RWPE1 (cell line): Measurements from ENCODE around the gene MED13L.
A peak's percentile ranks its signal among the peaks of the same experiment; 100 is the strongest.

ENCODE experiments used
- CTCF ChIA-PET: fragments of 350-600 bp; sonication (Branson Sonifier 250); formaldehyde crosslinking; extraction: SDS; loops from one replicate; lab custom pipeline; 2021; lab: Yijun Ruan, JAX
- POLR2A ChIA-PET: fragments of 400-600 bp; formaldehyde crosslinking; extraction: SDS; loops from one replicate; lab custom pipeline; 2020; ENCODE audit warnings: antibody characterized with exemption; ENCODE audit not compliant: low non-redundant PET; lab: Yijun Ruan, JAX
- DNase-seq: peaks from one replicate; pipeline ENCODE4 v3.0.0; 2012; ENCODE audit warnings: low spot score
- H3K27ac ChIP-seq: fragments of 450-650 bp; 2 replicates; pipeline ENCODE4 v1.5.1; 2017
- TF ChIP-seq, protein P1 (sequence below): fragments of 450-650 bp; conservative IDR thresholded peaks from 2 replicates; pipeline ENCODE4 v1.5.1; 2017; ENCODE audit warnings: low read depth, mild to moderate bottlenecking

Gene MED13L

DNA sequence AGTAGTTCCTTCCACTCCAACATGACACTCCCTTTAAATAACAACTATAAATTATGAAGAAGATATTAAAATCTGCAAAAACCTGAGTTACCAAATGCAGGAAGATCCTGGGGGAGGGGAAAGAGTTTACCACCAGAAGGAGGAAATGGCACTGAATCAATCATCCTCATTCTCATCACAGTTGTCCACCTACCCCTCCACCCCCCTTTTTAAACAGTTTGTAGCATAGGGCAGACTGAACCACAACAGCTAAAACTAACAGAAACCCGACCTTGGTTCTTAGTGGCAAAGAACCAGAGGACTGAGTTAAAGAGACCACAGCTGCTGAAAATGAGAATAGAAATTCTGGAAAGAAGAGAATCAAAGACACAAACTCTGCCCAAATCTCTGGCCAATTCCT is 189.5 kb downstream of the MED13L start:
- TF ChIP-seq, protein P1, sequence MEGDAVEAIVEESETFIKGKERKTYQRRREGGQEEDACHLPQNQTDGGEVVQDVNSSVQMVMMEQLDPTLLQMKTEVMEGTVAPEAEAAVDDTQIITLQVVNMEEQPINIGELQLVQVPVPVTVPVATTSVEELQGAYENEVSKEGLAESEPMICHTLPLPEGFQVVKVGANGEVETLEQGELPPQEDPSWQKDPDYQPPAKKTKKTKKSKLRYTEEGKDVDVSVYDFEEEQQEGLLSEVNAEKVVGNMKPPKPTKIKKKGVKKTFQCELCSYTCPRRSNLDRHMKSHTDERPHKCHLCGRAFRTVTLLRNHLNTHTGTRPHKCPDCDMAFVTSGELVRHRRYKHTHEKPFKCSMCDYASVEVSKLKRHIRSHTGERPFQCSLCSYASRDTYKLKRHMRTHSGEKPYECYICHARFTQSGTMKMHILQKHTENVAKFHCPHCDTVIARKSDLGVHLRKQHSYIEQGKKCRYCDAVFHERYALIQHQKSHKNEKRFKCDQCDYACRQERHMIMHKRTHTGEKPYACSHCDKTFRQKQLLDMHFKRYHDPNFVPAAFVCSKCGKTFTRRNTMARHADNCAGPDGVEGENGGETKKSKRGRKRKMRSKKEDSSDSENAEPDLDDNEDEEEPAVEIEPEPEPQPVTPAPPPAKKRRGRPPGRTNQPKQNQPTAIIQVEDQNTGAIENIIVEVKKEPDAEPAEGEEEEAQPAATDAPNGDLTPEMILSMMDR: no peak
- DNase-seq: no peak
- CTCF ChIA-PET: no interaction called here
- H3K27ac ChIP-seq: no peak overlapping the region
- POLR2A ChIA-PET: no interaction called here

DNA sequence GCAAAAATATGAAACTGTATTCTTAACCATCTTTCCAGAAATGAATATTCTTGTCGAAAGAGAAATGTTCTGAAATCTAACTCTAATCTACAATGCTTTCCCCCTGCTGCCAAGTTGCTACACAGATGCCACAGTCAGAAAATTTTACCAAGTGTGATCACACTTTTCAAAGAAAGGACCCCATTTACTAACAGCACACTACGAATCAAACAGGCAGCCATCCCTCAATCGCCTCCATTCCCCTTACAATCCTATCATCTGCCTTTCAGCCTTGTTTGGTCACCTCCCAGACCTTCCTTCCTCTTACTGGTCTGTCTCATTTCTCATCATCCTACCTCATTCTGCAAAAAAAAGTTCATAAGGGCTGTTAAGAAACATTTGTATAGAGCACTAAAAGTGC is 190.1 kb downstream of the MED13L start:
- DNase-seq: no peak
- CTCF ChIA-PET: interaction anchor here (0.7 kb wide), 1 partner anchor 35 kb away, joined by 3 read pairs; no protein-coding TSS in a partner anchor
- H3K27ac ChIP-seq: no peak overlapping the region
- POLR2A ChIA-PET: no interaction called here
- TF ChIP-seq, protein P1: no peak

DNA sequence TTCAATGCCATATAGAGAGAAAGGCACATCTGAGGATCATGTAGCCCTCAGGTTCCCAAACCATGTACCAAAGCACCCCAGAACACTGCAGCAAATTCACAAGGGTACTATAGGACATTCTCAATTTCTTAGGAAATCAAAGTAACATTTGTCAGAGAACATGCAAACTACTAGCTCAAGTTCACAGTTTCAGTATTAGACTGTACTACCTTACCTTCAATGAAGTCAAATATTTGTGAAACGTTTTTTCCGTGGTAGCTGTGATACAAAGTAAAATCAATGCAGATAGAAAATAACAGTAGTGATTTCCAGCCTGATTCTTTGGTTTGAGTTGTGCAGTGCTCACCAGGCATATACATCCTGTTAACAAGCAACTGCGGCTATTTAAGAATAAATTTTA is 197.1 kb downstream of the MED13L start:
- ChIA-PET POLR2A (no interaction called here), CTCF (interaction anchor here (0.9 kb wide), 1 partner anchor 64 kb away, joined by 3 read pairs; no protein-coding TSS in a partner anchor)
- TF ChIP-seq, protein P1: no peak
- no peak for DNase-seq
- no peak overlapping the region for H3K27ac ChIP-seq

DNA sequence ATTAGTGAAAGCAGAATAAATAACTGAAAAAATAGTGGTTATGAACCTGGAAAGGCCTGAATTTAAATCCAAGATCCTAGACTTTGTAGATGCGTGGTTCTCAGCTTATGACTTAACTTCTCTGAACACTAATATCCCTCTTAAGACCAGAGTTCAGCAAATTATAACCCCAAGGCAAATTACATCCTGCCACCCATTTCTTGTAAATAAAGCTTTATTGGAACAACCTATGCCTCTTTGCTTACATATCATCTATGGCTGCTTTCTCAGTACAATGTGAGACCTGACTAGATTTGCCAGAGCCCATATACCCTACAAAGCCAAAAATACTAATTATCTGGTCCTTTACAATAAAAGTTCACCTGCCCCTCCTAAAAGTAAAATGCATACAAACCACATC is 199.1 kb downstream of the MED13L start:
- H3K27ac ChIP-seq: no peak overlapping the region
- DNase-seq: no peak
- POLR2A ChIA-PET: no interaction called here
- CTCF ChIA-PET: no interaction called here
- TF ChIP-seq, protein P1: no peak

DNA sequence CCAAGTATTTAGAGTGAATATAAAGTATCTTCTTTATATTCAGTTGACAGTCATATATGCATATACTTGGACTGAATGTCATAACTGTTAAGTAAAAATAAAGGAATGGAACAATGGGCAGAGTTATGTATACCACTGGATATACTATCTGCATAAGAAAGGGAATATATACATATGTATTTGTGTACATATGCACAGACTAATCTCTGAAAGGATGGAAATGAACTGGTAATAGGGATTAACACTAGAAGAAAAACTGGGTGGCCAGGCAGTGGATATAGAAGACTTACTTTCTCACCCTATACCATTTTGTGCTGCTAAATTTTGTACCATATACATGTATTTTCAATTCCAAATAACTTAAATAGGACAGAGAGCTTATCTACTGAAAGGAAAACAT is 200.1 kb downstream of the MED13L start:
- CTCF ChIA-PET: no interaction called here
- TF ChIP-seq, protein P1: no peak
- no peak for DNase-seq
- H3K27ac ChIP-seq: no peak overlapping the region
- POLR2A ChIA-PET: no interaction called here

DNA sequence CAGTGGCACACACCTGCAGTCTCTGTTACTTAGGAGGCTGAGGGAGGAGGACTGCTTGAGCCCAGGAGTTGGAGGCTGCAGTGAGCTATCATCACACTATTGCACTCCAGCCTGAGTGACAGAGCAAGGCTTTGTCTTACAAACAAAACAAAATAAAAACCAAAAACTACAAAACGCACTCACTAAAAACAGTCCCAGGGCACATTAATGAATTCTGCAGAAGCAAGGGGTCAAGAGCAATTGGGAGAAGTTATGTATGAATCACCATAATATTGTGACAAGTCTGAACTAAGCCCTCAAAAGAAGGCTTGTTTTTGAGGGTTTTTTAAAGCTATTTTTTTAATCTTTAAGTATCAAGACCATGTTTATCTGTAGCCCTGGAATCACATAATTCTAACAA is 201.1 kb downstream of the MED13L start:
- POLR2A ChIA-PET: no interaction called here
- no peak overlapping the region for H3K27ac ChIP-seq
- DNase-seq: peak; percentile 7
- CTCF ChIA-PET: interaction anchor here (0.7 kb wide), 1 partner anchor 308 kb away, joined by 3 read pairs; no protein-coding TSS in a partner anchor
- TF ChIP-seq, protein P1: no peak
